Posterior cingulate gyrus (tissue), 11 donors: ENCODE results near the gene DLG5.

Experiments used
- DNase-seq, 10 donors: peaks; one replicate each; pipeline versions ENCODE4 v3.0.0 to v3.0.0-alpha.2; 2020 to 2021; ENCODE audit warnings: mixed read lengths in 3 of 10
- intact Hi-C: fragments of 100-400 bp; cut with DNase I; formaldehyde crosslinking; loops from one replicate; pipeline ENCODE4 v1.15.1; 2023

DLG5 gene, protein sequence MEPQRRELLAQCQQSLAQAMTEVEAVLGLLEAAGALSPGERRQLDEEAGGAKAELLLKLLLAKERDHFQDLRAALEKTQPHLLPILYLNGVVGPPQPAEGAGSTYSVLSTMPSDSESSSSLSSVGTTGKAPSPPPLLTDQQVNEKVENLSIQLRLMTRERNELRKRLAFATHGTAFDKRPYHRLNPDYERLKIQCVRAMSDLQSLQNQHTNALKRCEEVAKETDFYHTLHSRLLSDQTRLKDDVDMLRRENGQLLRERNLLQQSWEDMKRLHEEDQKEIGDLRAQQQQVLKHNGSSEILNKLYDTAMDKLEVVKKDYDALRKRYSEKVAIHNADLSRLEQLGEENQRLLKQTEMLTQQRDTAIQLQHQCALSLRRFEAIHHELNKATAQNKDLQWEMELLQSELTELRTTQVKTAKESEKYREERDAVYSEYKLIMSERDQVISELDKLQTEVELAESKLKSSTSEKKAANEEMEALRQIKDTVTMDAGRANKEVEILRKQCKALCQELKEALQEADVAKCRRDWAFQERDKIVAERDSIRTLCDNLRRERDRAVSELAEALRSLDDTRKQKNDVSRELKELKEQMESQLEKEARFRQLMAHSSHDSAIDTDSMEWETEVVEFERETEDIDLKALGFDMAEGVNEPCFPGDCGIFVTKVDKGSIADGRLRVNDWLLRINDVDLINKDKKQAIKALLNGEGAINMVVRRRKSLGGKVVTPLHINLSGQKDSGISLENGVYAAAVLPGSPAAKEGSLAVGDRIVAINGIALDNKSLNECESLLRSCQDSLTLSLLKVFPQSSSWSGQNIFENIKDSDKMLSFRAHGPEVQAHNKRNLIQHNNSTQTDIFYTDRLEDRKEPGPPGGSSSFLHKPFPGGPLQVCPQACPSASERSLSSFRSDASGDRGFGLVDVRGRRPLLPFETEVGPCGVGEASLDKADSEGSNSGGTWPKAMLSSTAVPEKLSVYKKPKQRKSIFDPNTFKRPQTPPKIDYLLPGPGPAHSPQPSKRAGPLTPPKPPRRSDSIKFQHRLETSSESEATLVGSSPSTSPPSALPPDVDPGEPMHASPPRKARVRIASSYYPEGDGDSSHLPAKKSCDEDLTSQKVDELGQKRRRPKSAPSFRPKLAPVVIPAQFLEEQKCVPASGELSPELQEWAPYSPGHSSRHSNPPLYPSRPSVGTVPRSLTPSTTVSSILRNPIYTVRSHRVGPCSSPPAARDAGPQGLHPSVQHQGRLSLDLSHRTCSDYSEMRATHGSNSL (N-terminal part only)

DNA sequence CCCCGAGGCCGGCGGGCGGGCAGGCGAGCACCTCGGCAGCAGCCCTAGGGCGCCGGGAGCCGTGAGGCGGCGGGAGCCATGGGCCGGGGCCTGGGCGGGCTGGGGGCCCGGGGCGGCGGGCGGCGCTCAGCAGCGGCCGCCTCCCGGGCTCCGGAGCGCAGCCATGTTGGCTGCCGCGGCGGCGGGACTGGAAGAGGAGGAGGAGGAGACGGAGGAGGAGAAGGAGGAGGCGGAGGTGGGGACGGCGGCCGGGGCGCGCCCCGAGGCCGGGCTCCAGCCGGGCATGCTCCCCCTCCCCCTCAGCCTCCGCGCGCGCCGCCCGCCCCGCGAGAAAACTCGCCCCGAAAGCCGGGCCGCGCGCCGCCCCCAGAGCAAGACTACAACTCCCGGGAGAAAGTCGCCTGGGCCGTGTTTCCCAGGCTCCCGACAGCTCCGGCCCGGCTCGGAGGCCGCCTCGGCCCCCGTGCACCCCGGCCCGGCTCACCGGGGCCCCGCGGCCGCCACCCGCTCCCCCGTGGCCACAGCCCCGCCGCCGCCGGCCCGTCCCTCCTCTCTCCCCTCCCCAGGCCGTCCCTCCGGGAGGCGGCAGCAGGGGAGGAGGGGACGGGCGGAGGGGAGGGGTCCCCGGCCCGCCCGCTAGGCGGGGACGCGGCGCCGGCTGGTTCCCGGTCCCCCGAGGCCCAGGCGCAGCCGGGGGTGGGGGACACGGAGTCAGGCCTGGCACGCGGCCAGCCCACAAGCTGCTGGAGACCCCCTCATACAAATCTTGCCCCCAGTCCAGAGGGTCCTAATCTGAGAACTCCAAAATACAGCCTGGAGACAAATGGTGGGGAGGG, at the start of gene DLG5:
Gene DLG5, minus strand, starts transcription at position 190 of the 836 bp plus-strand sequence. CDS start 235 bp downstream, outside the sequence.
- DNase-seq: peak; percentile 36 to 90 (median 56)
- intact Hi-C loops: loop anchor here (1.0 kb wide), 1 partner anchor 80 kb away; no protein-coding TSS in a partner anchor

DNA sequence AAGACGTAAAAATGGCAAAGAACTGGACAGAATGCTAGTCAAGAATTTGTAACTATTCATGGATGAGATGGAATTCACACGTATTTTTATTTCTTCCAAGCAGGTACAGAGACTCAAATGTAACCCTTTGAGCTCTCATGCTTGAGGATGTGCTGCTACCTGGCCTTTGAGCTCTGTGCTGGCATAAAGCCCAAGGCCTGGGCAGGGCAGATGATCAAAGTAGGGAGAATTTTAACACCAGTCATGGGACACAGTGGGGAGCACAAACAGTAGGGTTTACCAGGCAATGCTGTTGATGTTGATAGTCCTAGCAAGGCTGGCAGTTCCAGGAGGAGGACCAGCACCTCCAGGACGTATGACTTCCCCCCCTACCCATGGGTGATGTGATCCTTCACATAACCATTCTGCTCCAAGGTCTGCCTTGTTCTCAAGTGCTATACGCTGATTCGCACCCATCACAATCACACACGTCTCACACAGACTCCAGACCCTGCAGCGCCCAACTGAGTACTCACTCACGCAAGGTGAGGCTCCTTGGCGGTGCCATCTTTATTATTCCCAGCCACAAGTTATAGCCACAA, 48.6 kb upstream of the DLG5 start:
- intact Hi-C loops: no loop called here
- no peak for DNase-seq

DNA sequence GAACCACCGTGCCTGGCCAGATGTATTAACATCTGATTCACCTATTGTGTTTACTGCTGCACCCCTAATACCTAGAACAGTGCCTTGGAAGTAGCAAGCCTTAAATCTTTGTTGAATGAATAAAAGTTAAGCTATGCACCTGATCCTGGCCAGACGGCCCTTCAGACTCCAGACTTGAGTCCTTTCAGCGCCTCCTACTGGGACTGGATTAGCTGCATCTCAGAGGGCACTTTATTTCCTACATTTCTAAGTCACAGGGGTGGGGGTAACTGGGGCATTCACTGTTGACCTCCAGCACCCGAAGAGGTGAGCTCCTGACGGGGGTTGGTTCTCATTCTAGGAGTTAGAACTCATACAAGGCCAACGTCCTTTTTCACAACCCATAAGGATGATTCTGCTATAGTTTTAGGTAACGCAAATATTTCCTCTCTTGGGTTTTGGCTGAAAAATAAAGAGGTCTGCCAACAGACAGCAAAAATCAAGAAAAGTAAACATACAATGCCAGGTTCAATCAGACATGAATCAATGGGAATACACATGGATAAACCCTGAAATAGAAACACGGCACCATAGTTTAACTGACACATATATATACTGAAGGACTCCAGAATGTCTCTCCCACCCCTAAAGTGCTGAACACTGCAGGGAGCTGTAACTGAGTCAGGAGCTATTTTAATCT, 48.0 kb upstream of the DLG5 start:
- DNase-seq: no peak
- intact Hi-C loops: no loop called here

DNA sequence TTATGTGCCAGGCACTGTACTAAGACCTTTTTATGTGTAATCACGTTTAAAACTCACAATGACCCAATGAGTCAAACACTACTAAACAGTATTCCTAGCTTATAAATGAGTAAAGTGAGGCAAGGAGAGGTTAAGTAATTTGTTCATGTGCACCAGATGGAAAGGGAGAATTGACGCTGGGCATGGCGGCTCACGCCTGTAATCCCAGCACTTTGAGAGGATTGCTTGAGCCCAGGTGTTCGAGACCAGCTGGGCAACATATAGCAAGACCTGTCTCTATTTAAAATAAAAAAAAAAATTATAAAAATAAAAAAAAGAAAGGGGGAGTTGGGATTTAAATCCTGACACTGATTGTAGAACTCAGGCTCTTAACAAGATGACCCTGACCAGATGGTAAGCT, 46.7 kb upstream of the DLG5 start:
- DNase-seq: no peak
- intact Hi-C loops: no loop called here

DNA sequence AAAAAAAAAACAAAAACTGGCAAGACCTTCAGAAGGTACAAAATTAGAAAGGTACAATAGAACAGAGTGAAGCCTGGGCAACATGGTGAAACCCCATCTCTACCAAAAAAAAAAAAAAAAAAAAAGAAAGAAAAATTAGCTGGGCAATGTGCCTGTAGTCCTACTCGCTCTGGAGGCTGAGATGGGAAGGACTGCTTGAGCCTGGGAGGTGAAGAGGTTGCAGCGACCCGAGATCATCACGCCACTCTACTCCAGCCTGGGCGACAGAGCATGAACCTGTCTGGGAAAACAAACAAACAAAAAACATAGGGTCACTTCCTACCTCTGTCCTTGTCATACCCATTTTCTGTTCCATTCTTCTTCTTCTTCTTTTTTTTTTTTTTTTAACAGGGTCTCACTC, 45.6 kb upstream of the DLG5 start:
- DNase-seq: no peak
- intact Hi-C loops: no loop called here

DNA sequence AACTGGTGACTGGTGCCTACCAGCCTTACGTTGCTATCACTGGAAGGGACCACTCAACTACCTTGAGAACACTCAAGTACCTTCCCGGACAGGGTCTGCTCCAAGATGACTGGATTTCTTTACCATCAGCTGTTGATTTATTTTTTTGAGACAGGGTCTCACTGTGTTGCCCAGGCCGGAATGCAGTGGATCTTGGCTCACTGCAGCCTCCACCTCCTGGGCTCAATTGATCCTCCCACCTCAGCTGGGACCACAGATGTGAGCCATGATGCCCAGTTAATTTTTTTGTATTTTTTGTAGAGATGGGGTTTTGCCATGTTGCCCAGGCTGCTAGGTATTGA, 45.2 kb upstream of the DLG5 start:
- intact Hi-C loops: no loop called here
- no peak for DNase-seq

DNA sequence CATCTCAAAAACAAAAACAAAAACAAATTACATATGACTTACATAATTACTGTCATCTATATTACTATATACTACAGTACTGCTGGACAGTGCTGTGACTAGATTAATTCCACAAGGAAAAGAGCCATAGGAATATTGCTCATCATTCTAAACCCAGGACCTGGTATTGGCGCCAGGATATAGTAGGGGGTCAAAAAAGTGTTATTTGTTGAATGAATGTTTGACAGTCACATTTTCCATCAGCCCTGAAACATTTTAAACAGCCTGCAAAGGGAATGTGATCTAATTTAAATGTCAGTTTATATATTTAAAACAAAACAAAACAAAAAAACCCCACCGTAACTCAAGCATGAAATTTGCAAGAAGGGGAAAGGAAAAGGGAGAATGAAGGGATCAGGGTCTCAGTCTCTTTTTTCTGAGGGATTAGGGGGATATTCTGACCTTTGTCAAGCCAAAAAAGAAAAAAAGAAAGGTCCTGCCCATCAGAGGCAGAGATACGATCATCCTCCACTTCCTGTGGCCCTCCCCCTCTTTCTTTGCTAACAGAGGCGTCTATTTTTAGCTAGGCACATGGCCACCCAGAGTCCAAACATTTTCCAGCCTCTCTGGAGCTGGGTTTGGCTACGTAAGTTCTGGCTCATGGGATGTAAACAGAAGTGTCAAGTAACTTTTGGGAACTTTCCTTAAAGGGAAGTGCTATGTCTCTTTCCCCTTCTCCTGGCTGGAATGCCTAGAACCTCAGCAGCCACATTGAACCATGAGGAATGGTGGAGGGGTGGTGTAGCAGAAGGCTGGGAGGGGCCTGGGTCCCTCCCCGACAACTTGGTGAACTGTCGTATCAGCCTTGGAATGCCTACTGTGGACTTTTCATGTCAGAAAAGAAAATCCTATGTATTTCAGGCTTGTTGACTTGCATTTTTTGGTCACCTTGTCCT, 44.6 kb upstream of the DLG5 start:
- intact Hi-C loops: no loop called here
- DNase-seq: peak in 1 of 10 donors; percentile 9

DNA sequence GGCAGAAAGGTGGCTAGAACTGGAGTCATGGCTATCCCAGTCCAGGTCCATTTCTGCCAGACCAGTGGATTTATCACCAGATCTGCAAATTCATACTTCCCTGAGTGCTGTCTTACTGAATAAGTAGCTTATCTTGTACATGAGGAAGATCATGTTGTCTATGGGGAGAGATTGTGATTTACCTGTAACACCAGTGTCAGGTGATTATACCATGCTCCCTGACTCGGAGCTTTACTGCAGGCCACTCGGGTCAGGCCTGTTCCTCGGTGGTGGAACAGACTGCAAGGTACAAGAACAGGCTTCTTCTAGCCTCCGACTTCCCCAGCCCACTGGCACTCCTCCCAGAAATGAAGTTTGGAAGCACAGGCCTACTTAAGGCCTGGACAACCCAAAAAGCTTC, 42.6 kb upstream of the DLG5 start:
- intact Hi-C loops: no loop called here
- no peak for DNase-seq

DNA sequence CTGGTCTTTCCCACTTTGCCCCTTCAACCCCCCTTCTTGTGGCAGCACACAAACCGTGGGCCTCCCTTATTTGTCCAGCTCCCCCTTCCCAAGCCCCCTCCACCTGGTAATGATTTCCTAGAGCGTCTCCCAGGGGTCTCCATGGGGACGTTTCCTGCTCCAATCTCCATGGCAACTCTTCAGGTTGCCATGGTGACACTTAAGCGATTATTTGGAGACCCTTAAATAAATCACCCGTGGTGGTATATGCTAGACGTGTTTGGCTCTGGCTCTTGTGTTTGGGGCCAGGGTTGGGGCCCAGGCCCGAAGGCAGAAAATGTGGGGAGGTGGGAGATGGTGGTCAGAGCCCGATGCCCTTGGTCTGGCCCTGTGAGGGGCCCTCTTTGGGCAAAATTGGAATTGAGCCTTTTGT, 41.1 kb upstream of the DLG5 start:
- intact Hi-C loops: no loop called here
- no peak for DNase-seq

DNA sequence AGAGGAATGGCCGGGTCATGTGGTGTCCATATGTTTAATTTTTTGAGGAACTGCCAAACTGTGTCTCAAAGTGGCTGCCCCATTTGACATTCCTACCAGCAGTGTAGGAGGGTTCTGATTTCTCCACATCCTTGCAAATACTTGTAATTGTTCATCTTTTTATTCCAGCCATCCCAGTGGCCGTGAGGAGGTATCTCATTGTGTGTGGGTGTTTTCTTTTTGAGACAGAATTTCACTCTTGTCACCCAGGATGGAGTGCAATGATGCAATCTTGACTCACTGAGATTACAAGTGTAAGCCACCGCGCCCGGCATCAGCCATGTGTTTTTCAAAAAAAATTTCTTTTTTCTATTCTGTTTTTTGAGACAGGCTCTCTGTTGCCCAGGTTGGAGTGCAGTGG, 38.7 kb upstream of the DLG5 start:
- intact Hi-C loops: no loop called here
- DNase-seq: peak in 1 of 10 donors; percentile 79

DNA sequence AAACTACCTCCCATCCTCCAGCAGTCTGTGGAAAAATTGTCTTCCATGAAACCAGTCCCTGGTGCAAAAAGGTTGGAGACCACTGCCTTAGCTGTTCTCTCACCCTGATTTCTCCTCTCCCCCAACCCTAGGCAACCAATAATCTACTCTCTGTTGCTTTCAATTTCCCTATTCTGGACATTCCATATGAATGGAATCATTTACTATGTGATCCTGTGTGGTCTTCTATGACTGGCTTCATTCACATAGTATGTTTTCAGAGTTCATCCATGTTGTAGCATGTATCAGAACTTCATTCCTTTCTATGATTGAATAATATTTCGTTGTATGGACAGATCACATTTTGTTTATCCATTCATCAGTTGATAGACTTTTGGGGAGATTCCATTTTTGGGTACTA, 38.3 kb upstream of the DLG5 start:
- intact Hi-C loops: no loop called here
- DNase-seq: no peak

DNA sequence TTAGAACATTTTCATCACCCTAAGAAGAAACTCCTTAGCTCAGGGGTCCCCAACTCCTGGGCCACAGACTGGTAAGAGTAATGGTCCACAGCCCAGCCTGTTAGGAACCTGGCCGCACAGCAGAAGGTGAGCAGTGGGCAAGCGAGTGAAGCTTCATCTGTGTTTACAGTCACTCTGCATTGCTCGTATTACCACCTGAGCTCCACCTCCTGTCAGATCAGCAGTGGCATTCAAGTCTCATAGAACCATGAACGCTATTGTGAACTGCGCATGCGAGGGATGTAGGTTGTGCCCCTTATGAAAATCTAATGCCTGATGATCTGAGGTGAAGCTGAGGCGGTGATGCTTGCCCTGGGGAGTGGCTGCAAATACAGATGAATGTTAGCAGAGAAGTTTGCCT, 37.3 kb upstream of the DLG5 start:
- intact Hi-C loops: no loop called here
- no peak for DNase-seq

DNA sequence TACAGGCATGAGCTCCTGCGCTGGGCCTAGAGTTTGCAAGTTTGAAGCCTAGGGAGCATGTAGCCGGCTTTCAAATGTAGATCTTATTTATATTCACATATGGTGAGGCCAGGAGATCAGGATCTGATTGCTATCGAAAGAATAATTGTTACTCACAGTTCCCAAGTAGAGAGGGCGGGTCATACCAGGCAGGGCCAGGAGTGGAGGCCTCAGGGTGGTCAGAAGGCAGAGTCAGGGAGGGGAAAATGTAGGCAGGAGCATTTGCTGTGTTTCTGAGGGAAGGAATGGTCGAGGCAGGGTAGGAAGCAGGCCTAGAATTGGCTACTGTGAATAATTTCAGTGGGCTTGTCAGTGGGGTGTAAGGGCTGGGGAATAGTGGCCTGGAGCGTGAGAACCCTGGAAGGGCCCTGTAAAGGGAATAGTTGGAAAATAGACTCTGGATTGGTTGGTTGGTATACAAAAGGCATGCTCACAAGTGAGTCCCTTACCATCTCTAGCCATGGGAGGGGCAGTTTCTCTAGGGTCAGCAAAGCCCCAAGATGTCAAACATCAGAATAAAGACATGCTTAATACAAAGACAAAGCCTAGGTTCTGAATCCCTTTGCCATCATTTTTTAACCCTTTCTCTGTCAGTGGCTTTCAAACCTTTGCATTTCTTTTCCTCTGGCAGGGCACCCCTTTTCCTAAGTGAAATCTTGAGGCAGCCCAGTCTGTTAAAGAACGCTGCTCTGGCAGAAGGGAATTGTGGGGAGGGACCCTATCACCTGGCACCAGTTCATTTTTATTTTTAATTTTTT, 36.0 kb upstream of the DLG5 start:
- no peak for DNase-seq
- intact Hi-C loops: no loop called here

DNA sequence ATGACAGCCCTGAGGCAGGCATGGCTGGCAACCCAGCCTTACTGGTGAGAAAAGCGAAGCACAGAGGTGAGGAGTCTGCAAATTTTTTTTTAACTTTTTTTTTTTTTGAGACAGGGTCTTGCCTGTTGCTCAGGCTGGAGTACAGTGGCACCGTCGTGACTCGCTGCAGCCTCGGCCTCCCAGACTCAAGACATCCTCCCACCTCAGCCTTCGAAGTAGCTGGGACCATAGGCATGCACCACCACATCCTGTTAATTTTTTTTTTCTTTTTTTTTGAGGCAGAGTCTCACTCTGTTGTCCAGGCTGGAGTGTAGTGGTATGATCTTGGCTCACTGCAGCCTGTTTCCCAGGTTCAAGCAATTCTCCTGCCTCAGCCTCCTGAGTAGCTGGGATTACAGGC, 35.1 kb upstream of the DLG5 start:
- DNase-seq: no peak
- intact Hi-C loops: no loop called here

DNA sequence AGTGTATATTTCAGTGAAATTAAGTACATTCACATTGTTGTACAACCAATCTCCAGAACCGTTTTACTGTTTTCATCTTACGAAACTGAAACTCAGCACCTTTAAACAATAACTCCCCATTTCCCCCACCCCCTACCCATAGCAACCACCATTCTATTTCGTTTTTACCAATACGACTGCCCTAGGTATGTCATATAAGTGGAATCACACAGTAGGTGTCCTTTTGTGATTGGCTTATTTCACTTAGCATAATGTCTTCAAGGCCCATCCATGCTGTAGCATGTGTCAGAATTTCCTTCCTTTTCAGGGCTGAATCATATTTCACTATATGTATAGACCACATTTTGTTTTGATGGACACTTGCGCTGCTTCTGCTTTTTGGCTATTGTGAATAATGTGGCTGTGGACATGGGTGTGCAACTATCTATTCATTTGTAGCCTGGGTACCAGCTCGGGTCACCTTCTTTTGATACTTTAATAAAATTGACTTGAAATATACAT, 34.3 kb upstream of the DLG5 start:
- intact Hi-C loops: no loop called here
- no peak for DNase-seq

DNA sequence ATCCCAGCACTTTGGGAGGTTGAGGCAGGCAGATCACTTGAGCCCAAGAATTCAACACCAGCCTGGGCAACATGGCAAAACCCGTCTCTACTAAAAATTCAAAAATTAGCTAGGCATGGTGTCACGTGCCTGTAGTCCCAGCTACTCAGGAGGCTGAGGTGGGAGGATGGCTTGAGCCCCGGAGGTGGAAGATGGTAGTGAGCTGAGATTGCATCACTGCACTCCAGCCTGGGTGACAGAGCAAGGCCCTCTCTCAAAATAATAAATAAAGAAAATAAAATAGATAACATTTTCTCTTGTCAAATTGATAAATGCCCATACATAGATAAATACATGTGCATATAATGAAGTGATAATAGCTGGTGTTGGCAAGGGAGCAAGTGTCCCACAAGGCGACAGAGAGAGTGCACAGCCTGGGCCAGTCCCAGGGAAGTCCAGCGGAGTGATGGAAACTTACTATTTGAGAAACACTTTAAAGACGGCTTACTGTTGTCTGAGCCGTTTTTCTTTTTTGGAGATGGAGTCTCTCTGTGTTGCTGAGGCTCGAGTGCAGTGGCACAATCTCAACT, 33.4 kb upstream of the DLG5 start:
- intact Hi-C loops: no loop called here
- DNase-seq: no peak

DNA sequence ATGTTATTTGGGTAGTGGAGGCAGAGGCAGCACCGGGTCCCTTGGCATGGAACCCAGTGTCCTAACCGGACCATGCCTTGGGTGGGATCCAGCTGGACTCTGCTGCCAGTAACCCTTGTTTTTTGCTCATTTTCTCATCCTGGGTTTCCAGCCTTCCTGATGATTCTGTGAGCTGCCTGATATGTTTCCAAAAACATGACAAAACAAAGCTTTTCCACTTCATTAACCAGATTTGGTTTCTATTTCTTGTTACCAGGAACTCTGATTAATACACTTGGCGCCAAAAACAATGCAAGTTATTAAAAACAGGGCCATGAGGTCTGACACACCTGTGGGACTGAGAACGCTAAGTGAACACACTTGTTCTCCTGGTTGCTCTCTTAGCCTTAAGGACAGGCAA, 32.8 kb upstream of the DLG5 start:
- no peak for DNase-seq
- intact Hi-C loops: no loop called here
